RWPE2 (cell line): Measurements from ENCODE around the gene KREMEN1.

Experiments
- ATAC-seq: fragments of 200-7000 bp; cut with Tn5 transposase; 3 replicates; pipeline ENCODE4 v1.9.1; 2021; ENCODE audit warnings: low read depth
- DNase-seq: peaks from one replicate; pipeline ENCODE4 v3.0.0-alpha.2; 2020; ENCODE audit warnings: low spot score
- H3K27ac ChIP-seq: fragments of 450-650 bp; 2 replicates; pipeline ENCODE4 v1.5.1; 2017; ENCODE audit warnings: mild to moderate bottlenecking; ENCODE audit not compliant: poor library complexity, severe bottlenecking
- H3K27me3 ChIP-seq: fragments of 250-450 bp; sonication (Bioruptor Pico); 2 replicates; pipeline ENCODE4 v1.5.1; 2021; ENCODE audit warnings: mild to moderate bottlenecking, moderate library complexity; ENCODE audit not compliant: insufficient read depth, poor library complexity, severe bottlenecking
- H3K36me3 ChIP-seq: fragments of 250-450 bp; sonication (Bioruptor Pico); 2 replicates; pipeline ENCODE4 v1.5.1; 2020; ENCODE audit warnings: low read depth, mild to moderate bottlenecking, moderate library complexity
- H3K4me1 ChIP-seq: fragments of 250-450 bp; sonication (Bioruptor Pico); 2 replicates; pipeline ENCODE4 v1.5.1; 2021; ENCODE audit warnings: mild to moderate bottlenecking, moderate library complexity; ENCODE audit not compliant: insufficient read depth, poor library complexity, severe bottlenecking
- H3K4me3 ChIP-seq: fragments of 250-450 bp; sonication (Bioruptor Pico); 2 replicates; pipeline ENCODE4 v1.5.1; 2021; ENCODE audit warnings: mild to moderate bottlenecking, moderate library complexity; ENCODE audit not compliant: severe bottlenecking
- H3K9me3 ChIP-seq: fragments of 250-450 bp; sonication (Bioruptor Pico); 2 replicates; pipeline ENCODE4 v1.5.1; 2021; ENCODE audit warnings: mild to moderate bottlenecking, moderate library complexity; ENCODE audit not compliant: severe bottlenecking
- CTCF ChIP-seq: fragments of 450-650 bp; IDR thresholded peaks from one replicate; pipeline ENCODE4 v1.5.1; 2017; ENCODE audit warnings: mild to moderate bottlenecking, moderate library complexity; ENCODE audit not compliant: poor library complexity, severe bottlenecking

The KREMEN1 gene

GRCh38 chr22:29126670-29127395 lies 54.0 kb downstream of the KREMEN1 start:
- H3K9me3 ChIP-seq = no peaks in the 10 kb centered on the region
- no peak overlapping the region for H3K4me3 ChIP-seq
- H3K4me1 ChIP-seq = no peaks in the 10 kb centered on the region
- no peak for TF ChIP-seq CTCF
- no peak overlapping the region for H3K27ac ChIP-seq
- H3K27me3 ChIP-seq = no peaks in the 10 kb centered on the region
- ATAC-seq (no peak), DNase-seq (no peak)
- no peaks in the 10 kb centered on the region for H3K36me3 ChIP-seq

GRCh38 chr22:29128891-29129807 lies 56.3 kb downstream of the KREMEN1 start:
- no peaks in the 10 kb centered on the region for H3K27me3 ChIP-seq
- DNase-seq (no peak), ATAC-seq (no peak)
- no peak overlapping the region for H3K4me3 ChIP-seq
- H3K27ac ChIP-seq = no peak overlapping the region
- no peaks in the 10 kb centered on the region for H3K4me1 ChIP-seq
- no peaks in the 10 kb centered on the region for H3K36me3 ChIP-seq
- H3K9me3 ChIP-seq = no peaks in the 10 kb centered on the region
- TF ChIP-seq CTCF = no peak

GRCh38 chr22:29129808-29130140 lies 56.9 kb downstream of the KREMEN1 start:
- Histone ChIP-seq H3K36me3 (no peaks in the 10 kb centered on the region), H3K27me3 (no peaks in the 10 kb centered on the region), H3K9me3 (no peaks in the 10 kb centered on the region), H3K27ac (no peak overlapping the region), H3K4me3 (no peak overlapping the region), H3K4me1 (no peaks in the 10 kb centered on the region)
- TF ChIP-seq CTCF = no peak
- no peak for ATAC-seq
- DNase-seq = no peak

GRCh38 chr22:29130476-29130875 lies 57.6 kb downstream of the KREMEN1 start:
- no peak for DNase-seq

More at GRCh38 chr22:29130476-29130875, 57.6 kb downstream of the KREMEN1 start:
- Histone ChIP-seq H3K36me3 (no peaks in the 10 kb centered on the region), H3K4me1 (no peaks in the 10 kb centered on the region), H3K4me3 (no peak overlapping the region), H3K27ac (no peak overlapping the region), H3K27me3 (no peaks in the 10 kb centered on the region), H3K9me3 (no peaks in the 10 kb centered on the region)
- no peak for ATAC-seq
- no peak for TF ChIP-seq CTCF
